GM18868 (cell line): Measurements from ENCODE around the gene ZBTB7C.
A peak's percentile ranks its signal among the peaks of the same experiment; 100 is the strongest.

ENCODE experiments used
- ATAC-seq: cut with Tn5 transposase; IDR thresholded peaks from one replicate; pipeline ENCODE4 v1.9.1; 2021; ENCODE audit warnings: mild to moderate bottlenecking, moderate library complexity; ENCODE audit not compliant: unreplicated experiment

The ZBTB7C gene

GRCh38 chr18:48131042-48131441, 278.1 kb downstream of the ZBTB7C start:
- ATAC-seq: no peak

- ATAC-seq: no peak
These were observed 279.5 kb downstream of the ZBTB7C start for GRCh38 chr18:48129621-48130082.

DNA sequence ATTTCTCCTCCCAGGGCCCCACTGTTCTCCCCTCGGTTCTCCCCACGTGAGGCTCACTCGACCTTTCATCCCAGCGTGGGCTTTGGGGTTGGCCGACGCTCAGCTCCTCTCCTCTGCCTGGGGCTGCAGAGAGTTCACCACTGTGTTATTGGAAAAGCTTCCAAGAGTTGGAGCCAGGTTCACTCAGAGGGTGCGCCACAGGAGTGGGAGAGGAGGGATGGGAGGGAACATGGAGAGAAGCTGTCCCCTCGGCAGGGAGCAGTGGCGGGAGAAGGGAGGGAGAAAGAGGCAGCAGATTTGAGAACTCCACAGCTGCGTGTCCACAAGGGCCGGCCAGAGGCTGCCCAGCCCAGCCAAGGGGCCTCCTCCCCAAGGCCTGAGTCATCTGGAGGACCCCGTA, 281.6 kb downstream of the ZBTB7C start:
- ATAC-seq: no peak

GRCh38 chr18:48126240-48126639, 282.9 kb downstream of the ZBTB7C start:
- no peak for ATAC-seq

GRCh38 chr18:48125724-48126123, 283.5 kb downstream of the ZBTB7C start:
- ATAC-seq: no peak

DNA sequence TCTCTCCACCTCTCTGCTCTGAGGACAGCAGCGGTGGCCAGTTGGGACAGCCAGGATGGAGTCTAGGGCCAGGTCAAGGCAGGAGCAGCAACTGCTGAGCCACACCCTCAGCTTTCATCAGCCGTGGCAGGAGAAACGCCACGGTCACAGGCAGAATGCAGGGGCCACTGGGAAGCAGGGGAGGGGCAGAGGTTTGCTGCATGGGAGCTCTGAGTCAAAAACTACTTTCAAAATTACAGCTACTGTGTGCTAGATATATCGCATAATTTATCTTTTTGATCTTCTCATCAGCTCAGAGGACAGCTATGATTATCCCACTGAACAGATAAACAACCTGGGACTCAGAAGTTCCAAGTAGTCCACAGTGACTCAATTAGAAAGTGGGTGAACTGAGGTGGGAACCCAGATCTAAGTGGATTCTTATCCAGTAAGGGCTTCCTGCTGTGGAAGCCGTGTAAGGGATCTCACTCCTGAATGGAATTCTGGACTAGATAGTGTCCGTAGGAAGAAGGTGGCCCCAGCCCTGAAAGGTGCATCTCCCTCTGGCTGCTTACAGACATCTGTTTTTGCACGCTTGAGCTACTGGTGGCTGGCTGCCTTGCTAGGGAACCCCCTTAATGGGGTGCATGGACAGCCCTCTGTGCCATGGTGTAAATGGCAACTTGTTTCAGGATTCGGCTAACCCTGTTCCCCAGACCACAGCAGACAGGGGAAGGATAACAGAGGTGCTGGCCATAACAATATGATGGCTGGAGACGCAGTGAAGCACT, 284.1 kb downstream of the ZBTB7C start:
- peak; percentile 90 for ATAC-seq

DNA sequence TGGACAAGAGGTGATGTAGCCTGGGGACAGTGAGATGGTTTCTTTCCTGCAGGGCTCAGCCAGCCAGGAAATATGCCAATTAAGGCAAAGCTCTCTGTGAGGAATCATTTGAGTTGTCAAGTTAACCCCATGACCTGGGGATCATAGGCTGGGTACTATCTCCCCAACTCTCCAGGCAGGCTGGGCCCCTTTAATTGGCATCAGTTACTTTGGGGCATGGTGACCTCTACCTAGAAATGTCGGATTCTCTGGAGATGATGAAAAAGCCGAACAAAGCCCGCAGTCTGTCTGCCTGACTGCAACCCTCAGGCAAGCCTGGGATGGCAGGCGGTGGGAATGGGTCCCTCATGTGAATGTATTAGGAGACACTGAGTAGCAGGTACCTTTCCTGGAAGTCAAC, 285.2 kb downstream of the ZBTB7C start:
- ATAC-seq: no peak

- no peak for ATAC-seq
These were observed 285.9 kb downstream of the ZBTB7C start for GRCh38 chr18:48123324-48123723.

GRCh38 chr18:48122816-48123215, 286.4 kb downstream of the ZBTB7C start:
- no peak for ATAC-seq

DNA sequence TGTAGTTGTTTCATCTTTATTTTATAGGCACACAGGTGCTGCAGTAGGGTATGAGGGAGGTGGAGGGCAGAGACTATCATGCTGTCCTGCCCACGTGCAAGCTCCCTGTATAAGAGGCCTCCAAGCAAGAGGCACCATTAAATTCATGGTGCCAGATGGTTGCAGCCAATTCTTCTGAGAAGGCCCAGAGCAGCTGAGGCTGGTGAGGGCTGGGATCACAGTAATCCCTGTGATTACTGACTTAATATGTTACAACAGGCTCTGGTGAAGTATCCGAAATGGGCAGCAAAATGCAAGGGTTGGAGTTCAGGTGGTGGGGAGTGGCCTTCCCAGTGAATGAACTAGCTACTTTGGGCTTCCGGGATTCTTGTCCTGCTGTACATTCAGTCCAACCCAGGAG, 286.8 kb downstream of the ZBTB7C start:
- no peak for ATAC-seq

DNA sequence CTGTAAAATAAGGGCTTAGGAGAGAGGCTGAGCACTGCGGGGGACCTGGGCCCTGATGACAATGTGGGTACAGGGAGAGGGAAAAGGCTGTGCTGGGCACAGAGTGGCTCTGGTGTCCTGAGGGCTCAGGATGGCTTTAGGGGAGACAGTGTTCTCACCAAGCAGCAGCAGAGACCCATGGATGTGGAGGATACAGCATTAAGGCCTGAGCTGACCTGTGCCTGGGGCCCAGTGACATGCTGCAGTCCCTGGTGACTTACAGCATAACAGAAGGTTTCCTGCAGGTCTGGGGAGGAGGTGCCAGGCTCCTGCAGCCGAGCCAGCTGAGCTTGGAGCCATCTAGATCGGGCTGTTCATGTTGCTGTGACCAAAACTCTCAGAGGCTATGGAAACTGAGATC, 287.4 kb downstream of the ZBTB7C start:
- no peak for ATAC-seq

GRCh38 chr18:48119204-48119603, 290.0 kb downstream of the ZBTB7C start:
- no peak for ATAC-seq

GRCh38 chr18:48116873-48117630, 292.1 kb downstream of the ZBTB7C start:
- ATAC-seq: no peak

GRCh38 chr18:48116017-48116416, 293.2 kb downstream of the ZBTB7C start:
- ATAC-seq: no peak

DNA sequence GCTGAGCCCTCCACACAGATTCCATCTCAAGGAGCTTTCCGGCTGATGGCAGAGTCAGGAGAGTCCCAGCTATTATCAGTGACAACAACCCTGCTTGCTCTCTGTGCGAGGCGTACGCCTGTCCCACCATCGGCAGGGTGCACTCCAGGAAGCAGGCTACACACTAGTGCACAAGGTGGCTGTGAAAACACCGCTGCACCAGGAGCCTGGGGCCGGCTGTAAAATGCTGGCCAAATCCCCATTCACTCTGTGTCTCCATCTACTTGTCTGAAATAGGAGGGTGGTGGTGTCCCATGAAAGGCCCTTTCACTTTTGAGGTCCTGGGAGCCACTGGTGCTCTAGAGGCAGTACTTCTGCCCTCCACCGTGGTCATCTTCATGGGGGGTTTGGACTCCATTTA, 295.5 kb downstream of the ZBTB7C start:
- no peak for ATAC-seq

GRCh38 chr18:48111587-48111986, 297.6 kb downstream of the ZBTB7C start:
- ATAC-seq: no peak

DNA sequence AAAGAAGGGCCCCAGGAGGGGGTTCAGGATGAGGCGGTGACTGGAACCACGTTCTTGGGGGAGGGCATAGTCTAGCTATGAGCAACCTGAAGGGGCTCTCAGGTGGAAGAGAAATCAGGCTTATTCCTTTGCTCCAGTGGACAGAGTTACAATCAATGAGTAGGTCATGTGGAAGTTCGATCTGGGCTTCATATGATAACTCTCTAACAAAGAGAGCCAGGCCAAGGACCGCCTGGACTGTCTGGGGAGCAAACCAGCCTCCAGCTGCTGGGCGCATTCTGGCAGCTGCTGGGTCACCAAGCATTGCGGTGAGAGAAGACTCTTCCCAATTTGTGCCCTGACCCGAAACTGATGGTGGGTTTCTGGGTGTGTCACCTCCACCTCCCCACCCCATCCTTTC, 298.4 kb downstream of the ZBTB7C start:
- no peak for ATAC-seq

DNA sequence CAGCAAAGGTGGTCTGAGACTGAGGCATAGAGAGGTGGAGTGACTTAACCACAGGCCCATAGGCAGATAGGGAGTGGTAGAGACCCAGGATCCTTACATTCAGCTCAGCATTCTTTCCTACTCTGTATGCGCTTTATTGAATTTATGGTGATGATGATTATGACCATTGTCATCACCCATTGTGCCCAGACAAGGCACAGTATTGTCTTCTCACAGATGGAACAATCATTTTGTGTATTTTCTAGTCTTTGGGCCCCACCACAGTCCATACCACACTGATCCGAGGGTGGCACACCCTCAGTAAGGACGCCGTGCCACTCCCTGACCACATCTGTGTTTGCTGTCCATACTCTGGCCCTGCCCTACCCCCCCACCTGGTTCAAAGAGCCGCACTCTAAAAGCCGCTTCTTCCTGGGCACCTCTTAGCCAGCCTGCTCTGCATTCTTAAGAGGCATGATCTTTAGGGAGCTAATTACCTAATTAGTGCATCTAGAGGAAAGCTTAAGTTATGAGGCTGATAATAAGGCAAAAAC, 299.2 kb downstream of the ZBTB7C start:
- no peak for ATAC-seq

DNA sequence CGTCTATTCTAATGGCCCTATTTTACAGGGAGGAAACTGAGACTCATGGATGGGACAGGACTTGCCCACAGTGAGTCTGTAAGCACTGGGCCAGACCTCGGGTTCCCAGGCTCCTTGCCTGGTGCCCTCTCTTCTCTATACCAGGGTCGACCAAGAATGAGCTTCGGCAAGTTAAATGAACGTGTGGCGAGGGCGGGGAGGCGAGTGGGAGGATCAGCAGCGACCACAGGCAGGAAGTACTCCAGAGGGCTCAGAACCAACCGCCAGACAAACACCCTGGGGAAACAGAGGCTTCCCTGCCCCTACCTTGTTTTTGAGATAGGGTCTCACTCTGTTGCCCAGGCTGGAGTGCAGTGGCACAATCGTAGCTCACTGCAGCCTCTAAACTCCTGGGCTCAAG, 301.0 kb downstream of the ZBTB7C start:
- no peak for ATAC-seq

DNA sequence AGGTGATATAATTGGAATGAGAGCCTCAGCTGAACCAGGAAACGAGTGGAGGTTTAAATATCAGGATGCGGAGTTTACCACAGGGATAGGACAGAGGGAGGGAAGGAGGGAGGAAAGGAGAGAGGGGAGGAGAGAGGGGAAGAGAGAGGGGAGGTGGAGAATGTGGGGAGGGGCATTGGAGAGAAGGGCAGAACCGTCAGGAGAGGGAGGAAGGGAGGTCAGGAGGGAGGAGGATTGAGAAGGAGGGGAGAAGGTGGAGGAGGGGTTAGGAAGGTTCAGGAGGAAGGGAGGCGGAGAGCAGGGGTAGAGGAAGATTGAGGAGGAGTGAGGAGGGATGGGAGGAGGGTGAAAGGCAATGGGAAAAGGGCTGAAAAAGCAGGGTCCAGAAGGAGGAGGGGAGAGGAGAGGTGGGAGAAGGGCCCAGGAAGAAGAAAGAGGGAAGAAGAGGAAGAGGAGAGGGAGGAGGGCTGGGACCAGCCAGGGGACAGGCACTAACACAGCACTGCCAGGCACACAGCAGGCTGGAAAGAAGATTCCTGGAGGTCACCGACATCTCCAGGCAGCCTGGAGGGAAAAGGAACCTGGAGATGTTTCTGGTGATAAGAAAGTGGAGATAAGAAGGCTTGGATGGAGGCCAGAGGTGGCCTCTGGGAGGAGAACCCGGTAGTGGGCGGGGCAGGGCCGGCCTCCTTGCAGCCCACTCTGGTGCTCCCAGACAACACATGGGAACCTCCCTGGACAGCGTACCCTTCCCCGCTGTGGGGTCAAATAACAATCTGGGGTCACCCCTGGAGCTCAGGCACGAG, 302.0 kb downstream of the ZBTB7C start:
- no peak for ATAC-seq

- ATAC-seq: no peak
These were observed 302.7 kb downstream of the ZBTB7C start for GRCh38 chr18:48106498-48106897.
